Fibroblast of the aortic adventitia (primary cell): ENCODE results near the gene IL6R. TPM values are rescaled to one million over a fixed set of nuclear protein-coding genes. Genes with fewer than 3 reads are reported as not detected.

Experiments
- DNase-seq: peaks from one replicate; pipeline ENCODE4 v3.0.0-alpha.2; 2010; ENCODE audit warnings: low read depth
- H3K4me3 ChIP-seq: 2 replicates; pipeline ENCODE4 v1.5.1; 2011; ENCODE audit warnings: low read depth, mild to moderate bottlenecking, control low read depth, low read length, moderate library complexity
- CTCF ChIP-seq: IDR thresholded peaks from 2 replicates; pipeline ENCODE4 v1.5.1; 2011; ENCODE audit warnings: mild to moderate bottlenecking, low read length, control low read depth, inconsistent platforms; ENCODE audit not compliant: insufficient read depth
- total RNA-seq: library from RNA; depleted of rRNA; stranded (reverse); fragments of >200 nt; gene quantifications from 2 replicates; pipeline ENCODE4 v1.2.3, GENCODE V29; 2012; ENCODE audit warnings: low replicate concordance

Gene IL6R
- total RNA-seq, 1 donor: 5.3 TPM

- TF ChIP-seq CTCF: no peak
- H3K4me3 ChIP-seq: no peak overlapping the region
- peak; percentile 69 for DNase-seq
Measured at GRCh38 chr1:154427173-154428139, 22.3 kb downstream of the IL6R start.

- no peak overlapping the region for H3K4me3 ChIP-seq
- no peak for TF ChIP-seq CTCF
- no peak for DNase-seq
Measured at GRCh38 chr1:154429118-154429517, 24.0 kb downstream of the IL6R start.

GRCh38 chr1:154429841-154430611 is 24.9 kb downstream of the IL6R start:
- no peak for TF ChIP-seq CTCF
- no peak for DNase-seq
- H3K4me3 ChIP-seq: no peak overlapping the region

- DNase-seq: peak; percentile 50
Measured at GRCh38 chr1:154430903-154431302, 25.8 kb downstream of the IL6R start.

GRCh38 chr1:154431586-154432373 is 26.6 kb downstream of the IL6R start:
- no peak overlapping the region for H3K4me3 ChIP-seq
- peak; percentile 98 for DNase-seq
- no peak for TF ChIP-seq CTCF

More at GRCh38 chr1:154430903-154431302, 25.8 kb downstream of the IL6R start:
- no peak overlapping the region for H3K4me3 ChIP-seq
- TF ChIP-seq CTCF: no peak

- H3K4me3 ChIP-seq: no peak overlapping the region
- DNase-seq: no peak
- no peak for TF ChIP-seq CTCF
Measured at GRCh38 chr1:154433161-154433764, 28.1 kb downstream of the IL6R start.
